K562 (cell line): ENCODE measurements around the gene NCDN. TPM values are rescaled to one million over a fixed set of nuclear protein-coding genes. Genes with fewer than 3 reads are reported as not detected.

ENCODE experiments used
- ETV5 ChIP-seq: sonication (generic); formaldehyde crosslinking; IDR thresholded peaks from 2 replicates; pipeline ENCODE4 v1.4.0; 2020; ENCODE audit warnings: low read depth, mild to moderate bottlenecking, missing genetic modification reagents
- FOS ChIP-seq: IDR thresholded peaks from 3 replicates; pipeline ENCODE4 v1.6.1; 2011; ENCODE audit not compliant: insufficient read length; ENCODE audit errors: extremely low read depth
- HMG20B ChIP-seq: fragments of 250-450 bp; sonication (Bioruptor Pico); IDR thresholded peaks from 2 replicates; pipeline ENCODE4 v1.5.0; 2021; ENCODE audit warnings: mild to moderate bottlenecking
- KLF16 ChIP-seq: IDR thresholded peaks from 2 replicates; pipeline ENCODE4 v1.6.1; 2016; ENCODE audit warnings: antibody characterized with exemption
- TAF9B ChIP-seq: fragments of 450-650 bp; IDR thresholded peaks from 2 replicates; pipeline ENCODE4 v1.6.1; 2018; ENCODE audit warnings: mild to moderate bottlenecking; ENCODE audit not compliant: partially characterized antibody
- ZFP36 ChIP-seq: fragments of 150-350 bp; IDR thresholded peaks from 2 replicates; pipeline ENCODE4 v1.6.1; 2018; ENCODE audit warnings: low read length, low read depth; ENCODE audit not compliant: partially characterized antibody
- ZNF785 ChIP-seq: fragments of 250-450 bp; sonication (Bioruptor Pico); IDR thresholded peaks from 2 replicates; pipeline ENCODE4 v1.4.0; 2020; ENCODE audit warnings: mild to moderate bottlenecking
- polyA plus RNA-seq, 8 experiments: library from polyadenylated mRNA; depleted of rRNA in 4 of 8; stranded (reverse) in 5 of 8; unstranded in 3 of 8; fragments of >200 nt; fragmentation: Nextera tagmentation in 2 of 8; fragmentation: Illumina TruSeq in 1 of 8; extraction: Ambion mirVana in 2 of 8; extraction: Trizol in 1 of 8; gene quantifications; 2 replicates each; pipeline versions ENCODE4 v1.2.1 to v1.2.3, GENCODE V29; 2011 to 2014; ENCODE audit warnings: inconsistent platforms in 1 of 8, missing spikeins in 1 of 8
- total RNA-seq, 7 experiments: library from RNA; depleted of rRNA in 6 of 7; stranded (reverse); fragments of >200 nt in 6 of 7; fragmentation: Illumina TruSeq in 2 of 7; extraction: Trizol in 2 of 7; gene quantifications; 2 replicates each; pipeline versions ENCODE4 v1.2.1 to v1.2.3, GENCODE V29; 2011 to 2021; ENCODE audit warnings: low replicate concordance in 1 of 7
- TF ChIP-seq, protein P1 (sequence below), 2 experiments: fragments of 450-650 bp; formaldehyde crosslinking in 1 of 2; IDR thresholded peaks; 2 replicates each; pipeline versions ENCODE4 v1.4.0 to v1.6.1; 2014 to 2020; ENCODE audit warnings: mild to moderate bottlenecking in 2 of 2, borderline replicate concordance in 1 of 2, low read depth in 1 of 2
- TF ChIP-seq, protein P2 (sequence below): sonication (generic); formaldehyde crosslinking; IDR thresholded peaks from 2 replicates; pipeline ENCODE4 v1.8.0; 2022; ENCODE audit warnings: missing genetic modification reagents, mild to moderate bottlenecking, moderate library complexity, borderline replicate concordance
- TF ChIP-seq, protein P3 (sequence below): fragments of 450-650 bp; formaldehyde crosslinking; IDR thresholded peaks from 2 replicates; pipeline ENCODE4 v1.4.0; 2020; ENCODE audit warnings: mild to moderate bottlenecking, moderate library complexity

Gene NCDN
- total and polyA plus RNA-seq, 9 of the 15 experiments (the other 6 are each of a cell fraction or from before 2014, with no cell fraction given): 1.9 to 35.1 (median 10.7) TPM

DNA sequence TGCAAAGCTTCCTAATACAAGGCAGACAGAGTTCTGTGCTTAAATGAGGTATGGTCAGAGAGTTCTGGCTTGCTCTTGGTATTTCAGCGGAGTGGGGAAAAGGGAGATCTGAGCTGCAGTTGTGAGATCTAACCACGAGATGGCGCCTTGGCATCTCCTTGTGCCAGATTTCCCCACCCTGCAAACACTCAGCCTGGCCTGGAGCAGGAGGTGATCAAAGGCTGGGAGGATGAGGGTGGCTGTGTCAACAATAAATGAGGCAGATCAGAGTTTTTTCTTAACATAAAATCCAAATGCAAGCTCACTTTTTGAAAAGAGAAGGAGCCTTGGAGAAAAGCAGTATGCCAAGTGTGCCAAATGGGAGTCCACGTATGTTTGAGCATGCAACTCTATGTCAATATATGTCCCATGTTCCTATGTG, 11.4 kb downstream of the NCDN start (continued):
- TF ChIP-seq ZFP36: peak; percentile 14
- TF ChIP-seq FOS: no peak
- TF ChIP-seq ETV5: 0 out of 2 replicates have a peak, but pooled peaks have one; percentile 27
- TF ChIP-seq, protein P1, sequence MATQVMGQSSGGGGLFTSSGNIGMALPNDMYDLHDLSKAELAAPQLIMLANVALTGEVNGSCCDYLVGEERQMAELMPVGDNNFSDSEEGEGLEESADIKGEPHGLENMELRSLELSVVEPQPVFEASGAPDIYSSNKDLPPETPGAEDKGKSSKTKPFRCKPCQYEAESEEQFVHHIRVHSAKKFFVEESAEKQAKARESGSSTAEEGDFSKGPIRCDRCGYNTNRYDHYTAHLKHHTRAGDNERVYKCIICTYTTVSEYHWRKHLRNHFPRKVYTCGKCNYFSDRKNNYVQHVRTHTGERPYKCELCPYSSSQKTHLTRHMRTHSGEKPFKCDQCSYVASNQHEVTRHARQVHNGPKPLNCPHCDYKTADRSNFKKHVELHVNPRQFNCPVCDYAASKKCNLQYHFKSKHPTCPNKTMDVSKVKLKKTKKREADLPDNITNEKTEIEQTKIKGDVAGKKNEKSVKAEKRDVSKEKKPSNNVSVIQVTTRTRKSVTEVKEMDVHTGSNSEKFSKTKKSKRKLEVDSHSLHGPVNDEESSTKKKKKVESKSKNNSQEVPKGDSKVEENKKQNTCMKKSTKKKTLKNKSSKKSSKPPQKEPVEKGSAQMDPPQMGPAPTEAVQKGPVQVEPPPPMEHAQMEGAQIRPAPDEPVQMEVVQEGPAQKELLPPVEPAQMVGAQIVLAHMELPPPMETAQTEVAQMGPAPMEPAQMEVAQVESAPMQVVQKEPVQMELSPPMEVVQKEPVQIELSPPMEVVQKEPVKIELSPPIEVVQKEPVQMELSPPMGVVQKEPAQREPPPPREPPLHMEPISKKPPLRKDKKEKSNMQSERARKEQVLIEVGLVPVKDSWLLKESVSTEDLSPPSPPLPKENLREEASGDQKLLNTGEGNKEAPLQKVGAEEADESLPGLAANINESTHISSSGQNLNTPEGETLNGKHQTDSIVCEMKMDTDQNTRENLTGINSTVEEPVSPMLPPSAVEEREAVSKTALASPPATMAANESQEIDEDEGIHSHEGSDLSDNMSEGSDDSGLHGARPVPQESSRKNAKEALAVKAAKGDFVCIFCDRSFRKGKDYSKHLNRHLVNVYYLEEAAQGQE (IDR thresholded peaks at IDR 0.05; ENCODE audit: borderline replicate concordance): peak; percentile 92
- TF ChIP-seq, protein P1 (CRISPR knock-in tag; IDR thresholded peaks at IDR 0.05; ENCODE audit: low read depth): no peak
- TF ChIP-seq, protein P2, sequence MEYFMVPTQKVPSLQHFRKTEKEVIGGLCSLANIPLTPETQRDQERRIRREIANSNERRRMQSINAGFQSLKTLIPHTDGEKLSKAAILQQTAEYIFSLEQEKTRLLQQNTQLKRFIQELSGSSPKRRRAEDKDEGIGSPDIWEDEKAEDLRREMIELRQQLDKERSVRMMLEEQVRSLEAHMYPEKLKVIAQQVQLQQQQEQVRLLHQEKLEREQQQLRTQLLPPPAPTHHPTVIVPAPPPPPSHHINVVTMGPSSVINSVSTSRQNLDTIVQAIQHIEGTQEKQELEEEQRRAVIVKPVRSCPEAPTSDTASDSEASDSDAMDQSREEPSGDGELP: peak; percentile 18; the same call in 1 of the 2 replicates
- TF ChIP-seq HMG20B (CRISPR knock-in tag): no peak
- TF ChIP-seq TAF9B: no peak
- no peak for TF ChIP-seq ZNF785 (CRISPR knock-in tag)
- 0 out of 2 replicates have a peak, but pooled peaks have one; percentile 16 for TF ChIP-seq KLF16
- TF ChIP-seq, protein P3, sequence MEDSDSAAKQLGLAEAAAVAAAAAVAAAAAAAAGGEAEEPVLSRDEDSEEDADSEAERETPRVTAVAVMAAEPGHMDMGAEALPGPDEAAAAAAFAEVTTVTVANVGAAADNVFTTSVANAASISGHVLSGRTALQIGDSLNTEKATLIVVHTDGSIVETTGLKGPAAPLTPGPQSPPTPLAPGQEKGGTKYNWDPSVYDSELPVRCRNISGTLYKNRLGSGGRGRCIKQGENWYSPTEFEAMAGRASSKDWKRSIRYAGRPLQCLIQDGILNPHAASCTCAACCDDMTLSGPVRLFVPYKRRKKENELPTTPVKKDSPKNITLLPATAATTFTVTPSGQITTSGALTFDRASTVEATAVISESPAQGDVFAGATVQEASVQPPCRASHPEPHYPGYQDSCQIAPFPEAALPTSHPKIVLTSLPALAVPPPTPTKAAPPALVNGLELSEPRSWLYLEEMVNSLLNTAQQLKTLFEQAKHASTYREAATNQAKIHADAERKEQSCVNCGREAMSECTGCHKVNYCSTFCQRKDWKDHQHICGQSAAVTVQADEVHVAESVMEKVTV (CRISPR knock-in tag): peak; percentile 68; the same call in 1 of the 2 replicates
